HL-60 (cell line): ENCODE data around the gene TMEM100.

Source experiments
- DNase-seq, 2 experiments: peaks; one replicate each; pipeline ENCODE4 v3.0.0-alpha.2; 2010 to 2020; ENCODE audit warnings: low read depth in 1 of 2, low spot score in 1 of 2
- H3K27ac ChIP-seq: fragments of 250-450 bp; sonication (Bioruptor Pico); replicated peaks from 2 replicates; pipeline ENCODE4 v1.5.1; 2020; ENCODE audit warnings: mild to moderate bottlenecking, moderate library complexity
- H3K27me3 ChIP-seq: fragments of 250-450 bp; sonication (Bioruptor Pico); 2 replicates; pipeline ENCODE4 v1.5.1; 2021; ENCODE audit warnings: mild to moderate bottlenecking, moderate library complexity; ENCODE audit not compliant: insufficient read depth, poor library complexity, severe bottlenecking
- H3K4me3 ChIP-seq: replicated peaks from 2 replicates; pipeline ENCODE4 v1.5.1; 2011; ENCODE audit warnings: mild to moderate bottlenecking, control low read depth, low read length; ENCODE audit not compliant: insufficient read depth
- CTCF ChIP-seq: IDR thresholded peaks from one replicate; pipeline ENCODE4 v1.5.1; 2011; ENCODE audit warnings: low read length, control low read depth, inconsistent platforms; ENCODE audit not compliant: insufficient read depth
- GABPA ChIP-seq: IDR thresholded peaks from 2 replicates; pipeline ENCODE4 v1.6.1; 2012; ENCODE audit warnings: low read depth
- POLR2AphosphoS5 ChIP-seq: IDR thresholded peaks from 2 replicates; pipeline ENCODE4 v1.6.1; 2012; ENCODE audit warnings: low read depth
- REST ChIP-seq: IDR thresholded peaks from 2 replicates; pipeline ENCODE4 v1.6.1; 2012; ENCODE audit warnings: low read depth; ENCODE audit not compliant: insufficient replicate concordance
- SPI1 ChIP-seq: IDR thresholded peaks from 2 replicates; pipeline ENCODE4 v1.6.1; 2012; ENCODE audit warnings: low read depth, mild to moderate bottlenecking, borderline replicate concordance

Gene TMEM100

GRCh38 chr17:55748841-55749240, 26.2 kb upstream of the TMEM100 start:
- Histone ChIP-seq H3K4me3 (no peak overlapping the region), H3K27me3 (no peaks in the 10 kb centered on the region), H3K27ac (no peak overlapping the region)
- no peak for DNase-seq
- TF ChIP-seq SPI1 (no peak), CTCF (no peak), POLR2AphosphoS5 (no peak), REST (no peak), GABPA (no peak)

GRCh38 chr17:55747209-55747608, 24.5 kb upstream of the TMEM100 start:
- no peak overlapping the region for H3K4me3 ChIP-seq
- TF ChIP-seq CTCF: no peak
- no peak for TF ChIP-seq GABPA
- TF ChIP-seq REST: no peak
- no peak for TF ChIP-seq POLR2AphosphoS5
- TF ChIP-seq SPI1: no peak
- H3K27ac ChIP-seq: no peak overlapping the region
- DNase-seq: no peak
- no peaks in the 10 kb centered on the region for H3K27me3 ChIP-seq

- TF ChIP-seq GABPA: no peak
- no peak for TF ChIP-seq POLR2AphosphoS5
- no peak for TF ChIP-seq SPI1
- TF ChIP-seq CTCF: no peak
- TF ChIP-seq REST: no peak
- Histone ChIP-seq H3K27ac (no peak overlapping the region), H3K27me3 (no peaks in the 10 kb centered on the region), H3K4me3 (no peak overlapping the region)
- no peak for DNase-seq
Observed at GRCh38 chr17:55746466-55746865, 23.8 kb upstream of the TMEM100 start.
